Left lung (tissue), 10 donors: ENCODE results near the gene SEPTIN7. TPM values are rescaled to one million over a fixed set of nuclear protein-coding genes. Genes with fewer than 3 reads are reported as not detected.

Source experiments
- ATAC-seq: fragments of 200-7000 bp; cut with Tn5 transposase; one replicate; pipeline ENCODE4 v1.9.1; 2020; ENCODE audit warnings: moderate library complexity
- DNase-seq, 4 donors: peaks; one replicate each; pipeline ENCODE4 v3.0.0-alpha.2; 2013 to 2020
- H3K27ac ChIP-seq, 2 donors: fragments of 200-600 bp; sonication (generic) in 1 of 2; one replicate each; pipeline versions ENCODE4 v1.5.0 to v1.8.0; 2020 to 2021
- H3K27me3 ChIP-seq, 2 donors: fragments of 200-600 bp; sonication (generic) in 1 of 2; one replicate each; pipeline versions ENCODE4 v1.5.0 to v1.8.0; 2020 to 2021
- H3K36me3 ChIP-seq, 2 donors: fragments of 200-600 bp; sonication (generic) in 1 of 2; one replicate each; pipeline versions ENCODE4 v1.5.0 to v1.8.0; 2020 to 2021
- H3K4me1 ChIP-seq, 2 donors: fragments of 200-600 bp; one replicate each; pipeline ENCODE4 v1.8.0; 2021
- H3K4me3 ChIP-seq, 2 donors: fragments of 200-600 bp; sonication (generic) in 1 of 2; one replicate each; pipeline versions ENCODE4 v1.5.0 to v1.8.0; 2020 to 2021; ENCODE audit warnings: mild to moderate bottlenecking in 1 of 2
- H3K9me3 ChIP-seq, 2 donors: fragments of 200-600 bp; sonication (generic) in 1 of 2; one replicate each; pipeline versions ENCODE4 v1.5.0 to v1.8.0; 2020 to 2021
- intact Hi-C, 2 donors: fragments of 100-400 bp; cut with DNase I; formaldehyde crosslinking; loops; one replicate each; pipeline versions ENCODE4 v1.11.2 to v1.14.2; 2022
- polyA plus RNA-seq, 6 donors: library from polyadenylated mRNA; unstranded; fragments of 120-200 nt; gene quantifications; one replicate each; pipeline ENCODE4 v1.2.1, GENCODE V29; 2013; ENCODE audit not compliant: insufficient read length in 6 of 6
- total RNA-seq, 2 donors: library from RNA; stranded (reverse); fragmentation: NEBNext Ultra II Directional; extraction: Animal tissue kit (Norgen Biotek cat#: 25700); gene quantifications; one replicate each; pipeline ENCODE4 v1.2.1, GENCODE V29; 2021
- TF ChIP-seq, protein P1 (sequence below), 2 donors: fragments of 200-600 bp; sonication (generic) in 1 of 2; IDR thresholded peaks; one replicate each; pipeline versions ENCODE4 v1.5.0 to v1.8.0; 2021; ENCODE audit warnings: antibody characterized with exemption in 2 of 2
- donor health status: DM: no; HTN: yes; CAD: no.
- donor health status: DM: no; HTN: no; CAD: no.

SEPTIN7 gene
- total and polyA plus RNA-seq, 8 donors, result 174 to 511 (median 440) TPM

GRCh38 chr7:35776686-35777085 lies 24.2 kb upstream of the SEPTIN7 start:
- Histone ChIP-seq H3K4me3 (no peak overlapping the region), H3K4me1 (no peaks in the 10 kb centered on the region), H3K36me3 (no peaks in the 10 kb centered on the region), H3K9me3 (no peaks in the 10 kb centered on the region), H3K27me3 (no peaks in the 10 kb centered on the region), H3K27ac (no peak overlapping the region)
- DNase-seq (no peak), ATAC-seq (no peak)
- TF ChIP-seq, protein P1, sequence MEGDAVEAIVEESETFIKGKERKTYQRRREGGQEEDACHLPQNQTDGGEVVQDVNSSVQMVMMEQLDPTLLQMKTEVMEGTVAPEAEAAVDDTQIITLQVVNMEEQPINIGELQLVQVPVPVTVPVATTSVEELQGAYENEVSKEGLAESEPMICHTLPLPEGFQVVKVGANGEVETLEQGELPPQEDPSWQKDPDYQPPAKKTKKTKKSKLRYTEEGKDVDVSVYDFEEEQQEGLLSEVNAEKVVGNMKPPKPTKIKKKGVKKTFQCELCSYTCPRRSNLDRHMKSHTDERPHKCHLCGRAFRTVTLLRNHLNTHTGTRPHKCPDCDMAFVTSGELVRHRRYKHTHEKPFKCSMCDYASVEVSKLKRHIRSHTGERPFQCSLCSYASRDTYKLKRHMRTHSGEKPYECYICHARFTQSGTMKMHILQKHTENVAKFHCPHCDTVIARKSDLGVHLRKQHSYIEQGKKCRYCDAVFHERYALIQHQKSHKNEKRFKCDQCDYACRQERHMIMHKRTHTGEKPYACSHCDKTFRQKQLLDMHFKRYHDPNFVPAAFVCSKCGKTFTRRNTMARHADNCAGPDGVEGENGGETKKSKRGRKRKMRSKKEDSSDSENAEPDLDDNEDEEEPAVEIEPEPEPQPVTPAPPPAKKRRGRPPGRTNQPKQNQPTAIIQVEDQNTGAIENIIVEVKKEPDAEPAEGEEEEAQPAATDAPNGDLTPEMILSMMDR (IDR thresholded peaks at IDR 0.05), result no peak
- intact Hi-C loops, result no loop called here

- intact Hi-C loops, result no loop called here
- TF ChIP-seq, protein P1 (IDR thresholded peaks at IDR 0.05), result no peak
- H3K4me3 ChIP-seq, result no peak overlapping the region
- no peaks in the 10 kb centered on the region for H3K9me3 ChIP-seq
- no peak for ATAC-seq
- no peak for DNase-seq
- H3K27me3 ChIP-seq, result no peaks in the 10 kb centered on the region
- no peak overlapping the region for H3K27ac ChIP-seq
- H3K4me1 ChIP-seq, result no peaks in the 10 kb centered on the region
- H3K36me3 ChIP-seq, result no peaks in the 10 kb centered on the region
Observed at GRCh38 chr7:35777121-35777520, 23.7 kb upstream of the SEPTIN7 start.

- no peak overlapping the region for H3K27ac ChIP-seq
- DNase-seq (no peak), ATAC-seq (no peak)
- intact Hi-C loops, result no loop called here
- H3K9me3 ChIP-seq, result no peaks in the 10 kb centered on the region
- no peaks in the 10 kb centered on the region for H3K27me3 ChIP-seq
- H3K4me1 ChIP-seq, result no peaks in the 10 kb centered on the region
- H3K36me3 ChIP-seq, result no peaks in the 10 kb centered on the region
- no peak overlapping the region for H3K4me3 ChIP-seq
- TF ChIP-seq, protein P1 (IDR thresholded peaks at IDR 0.05), result no peak
Observed at GRCh38 chr7:35780070-35780469, 20.8 kb upstream of the SEPTIN7 start.

GRCh38 chr7:35781200-35781701 lies 19.6 kb upstream of the SEPTIN7 start:
- intact Hi-C loops, result no loop called here
- no peaks in the 10 kb centered on the region for H3K9me3 ChIP-seq
- H3K4me1 ChIP-seq, result no peaks in the 10 kb centered on the region
- TF ChIP-seq, protein P1 (IDR thresholded peaks at IDR 0.05), result no peak
- no peak overlapping the region for H3K4me3 ChIP-seq
- H3K27me3 ChIP-seq, result no peaks in the 10 kb centered on the region
- no peak for DNase-seq
- H3K27ac ChIP-seq, result no peak overlapping the region
- no peak for ATAC-seq
- no peaks in the 10 kb centered on the region for H3K36me3 ChIP-seq

- DNase-seq, result no peak
- ATAC-seq, result no peak
- intact Hi-C loops, result no loop called here
Observed at GRCh38 chr7:35781767-35782515, 18.9 kb upstream of the SEPTIN7 start.

More at GRCh38 chr7:35781767-35782515, 18.9 kb upstream of the SEPTIN7 start:
- Histone ChIP-seq H3K27ac (no peak overlapping the region), H3K36me3 (no peaks in the 10 kb centered on the region), H3K4me3 (no peak overlapping the region), H3K27me3 (no peaks in the 10 kb centered on the region), H3K4me1 (no peaks in the 10 kb centered on the region), H3K9me3 (no peaks in the 10 kb centered on the region)
- TF ChIP-seq, protein P1 (IDR thresholded peaks at IDR 0.05), result no peak
